ENCODE measurements around the gene NELL1.
A peak's percentile ranks its signal among the peaks of the same experiment; 100 is the strongest.

The NELL1 gene

GRCh38 chr11:20671856-20672546, 2.6 kb downstream of the NELL1 start:
- peak; percentile 19 for TF ChIP-seq CTCF (conservative IDR thresholded peaks at IDR 0.05; ENCODE audit: control insufficient read depth, insufficient read depth, low read depth, low read length)
- no peak for DNase-seq (ENCODE audit: low read depth)
- no peak overlapping the region for H3K4me3 ChIP-seq (ENCODE audit: control insufficient read depth, low read depth, low read length)

- TF ChIP-seq CTCF (conservative IDR thresholded peaks at IDR 0.05; ENCODE audit: control insufficient read depth, insufficient read depth, low read depth, low read length) = peak; percentile 40
- DNase-seq (ENCODE audit: low read depth) = peak; percentile 3
- H3K4me3 ChIP-seq (ENCODE audit: control insufficient read depth, low read depth, low read length) = no peak overlapping the region
These were observed 3.2 kb downstream of the NELL1 start for GRCh38 chr11:20672575-20672974.

GRCh38 chr11:20676658-20677057, 7.3 kb downstream of the NELL1 start:
- no peak for TF ChIP-seq CTCF (conservative IDR thresholded peaks at IDR 0.05; ENCODE audit: control insufficient read depth, insufficient read depth, low read depth, low read length)
- no peak for DNase-seq (ENCODE audit: low read depth)
- no peak overlapping the region for H3K4me3 ChIP-seq (ENCODE audit: control insufficient read depth, low read depth, low read length)

DNA sequence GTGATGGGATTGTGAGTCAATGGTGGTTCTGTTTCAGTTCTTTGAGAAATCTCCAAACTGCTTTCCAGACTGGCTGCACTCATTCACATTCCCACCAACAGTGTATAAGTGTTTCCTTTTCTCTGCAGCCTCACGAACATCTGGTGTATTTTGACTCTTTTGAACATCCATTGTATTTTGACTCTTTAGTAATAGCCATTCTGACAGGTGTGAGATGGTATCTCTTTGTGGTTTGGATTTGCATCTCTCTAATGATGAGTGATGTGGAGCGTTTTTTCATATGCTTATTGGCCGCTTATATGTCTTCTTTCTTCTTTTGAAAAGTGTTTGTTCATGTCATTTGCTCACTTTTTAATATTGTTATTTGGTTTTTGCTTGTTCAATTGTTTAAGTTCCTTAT, 19.4 kb downstream of the NELL1 start:
- H3K4me3 ChIP-seq (ENCODE audit: control insufficient read depth, low read depth, low read length) = no peak overlapping the region
- no peak for DNase-seq (ENCODE audit: low read depth)
- no peak for TF ChIP-seq CTCF (conservative IDR thresholded peaks at IDR 0.05; ENCODE audit: control insufficient read depth, insufficient read depth, low read depth, low read length)

GRCh38 chr11:20707876-20708275, 38.5 kb downstream of the NELL1 start:
- TF ChIP-seq CTCF (conservative IDR thresholded peaks at IDR 0.05; ENCODE audit: control insufficient read depth, insufficient read depth, low read depth, low read length) = no peak
- no peak for DNase-seq (ENCODE audit: low read depth)
- H3K4me3 ChIP-seq (ENCODE audit: control insufficient read depth, low read depth, low read length) = no peak overlapping the region

DNA sequence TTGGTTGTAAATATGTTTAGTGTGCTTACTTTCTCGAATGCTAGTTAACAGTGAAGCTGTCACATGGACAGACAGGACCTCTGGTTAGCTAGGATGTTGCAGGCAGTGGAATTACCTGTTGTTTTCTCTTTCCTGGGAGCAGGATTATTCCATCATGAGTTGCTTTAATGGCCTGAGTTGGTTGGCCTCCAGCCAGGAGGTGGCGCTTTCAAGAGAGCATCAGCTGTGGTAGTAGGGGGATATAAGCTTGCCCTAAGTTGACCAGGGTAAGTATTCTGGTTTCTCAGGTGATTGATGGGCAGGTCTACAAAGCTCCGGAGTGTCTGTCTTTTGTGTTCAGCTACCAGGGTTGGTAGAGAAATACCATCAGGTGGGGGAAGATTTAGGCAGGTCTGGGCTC, 43.5 kb downstream of the NELL1 start:
- no peak overlapping the region for H3K4me3 ChIP-seq (ENCODE audit: control insufficient read depth, low read depth, low read length)

More for the DNA sequence above, 43.5 kb downstream of the NELL1 start:
- no peak for TF ChIP-seq CTCF (conservative IDR thresholded peaks at IDR 0.05; ENCODE audit: control insufficient read depth, insufficient read depth, low read depth, low read length)
- DNase-seq (ENCODE audit: low read depth) = no peak
